Loucy (cell line): ENCODE data around the gene PRIMA1.

Source experiments
- EZH2phosphoT487 ChIP-seq: fragments of 200-600 bp; IDR thresholded peaks from 2 replicates; pipeline ENCODE4 v1.6.1; 2018; ENCODE audit warnings: antibody characterized with exemption, mild to moderate bottlenecking, moderate library complexity, borderline replicate concordance
- TF ChIP-seq, protein P1 (sequence below): fragments of 200-600 bp; sonication (generic); conservative IDR thresholded peaks from 2 replicates; pipeline ENCODE4 v1.5.1; 2014; ENCODE audit warnings: mild to moderate bottlenecking, antibody characterized with exemption, low read length

DNA sequence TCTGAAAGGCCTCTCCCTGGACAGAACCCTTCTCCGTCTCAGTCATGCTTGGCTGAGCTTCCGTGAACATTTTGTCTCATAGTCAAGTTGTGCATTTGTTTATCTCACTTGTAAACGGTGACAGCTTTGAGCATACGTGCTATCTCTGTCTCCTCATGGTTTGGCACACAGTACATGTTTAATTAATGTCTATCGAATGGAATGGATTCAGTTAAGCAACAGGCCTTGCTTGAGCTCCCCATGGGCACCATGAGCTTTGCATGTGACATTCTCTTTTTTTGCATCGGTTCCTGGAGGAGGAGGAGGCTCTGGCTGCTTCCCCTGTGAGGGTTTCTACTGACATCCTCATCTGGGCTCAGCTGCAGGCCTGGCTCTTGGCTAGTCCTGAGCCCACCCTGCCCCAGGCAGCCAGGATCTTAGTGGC lies 80.0 kb downstream of the PRIMA1 start:
- TF ChIP-seq, protein P1, sequence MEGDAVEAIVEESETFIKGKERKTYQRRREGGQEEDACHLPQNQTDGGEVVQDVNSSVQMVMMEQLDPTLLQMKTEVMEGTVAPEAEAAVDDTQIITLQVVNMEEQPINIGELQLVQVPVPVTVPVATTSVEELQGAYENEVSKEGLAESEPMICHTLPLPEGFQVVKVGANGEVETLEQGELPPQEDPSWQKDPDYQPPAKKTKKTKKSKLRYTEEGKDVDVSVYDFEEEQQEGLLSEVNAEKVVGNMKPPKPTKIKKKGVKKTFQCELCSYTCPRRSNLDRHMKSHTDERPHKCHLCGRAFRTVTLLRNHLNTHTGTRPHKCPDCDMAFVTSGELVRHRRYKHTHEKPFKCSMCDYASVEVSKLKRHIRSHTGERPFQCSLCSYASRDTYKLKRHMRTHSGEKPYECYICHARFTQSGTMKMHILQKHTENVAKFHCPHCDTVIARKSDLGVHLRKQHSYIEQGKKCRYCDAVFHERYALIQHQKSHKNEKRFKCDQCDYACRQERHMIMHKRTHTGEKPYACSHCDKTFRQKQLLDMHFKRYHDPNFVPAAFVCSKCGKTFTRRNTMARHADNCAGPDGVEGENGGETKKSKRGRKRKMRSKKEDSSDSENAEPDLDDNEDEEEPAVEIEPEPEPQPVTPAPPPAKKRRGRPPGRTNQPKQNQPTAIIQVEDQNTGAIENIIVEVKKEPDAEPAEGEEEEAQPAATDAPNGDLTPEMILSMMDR, result no peak
- TF ChIP-seq EZH2phosphoT487, result no peak
